HG02642 (cell line): ENCODE data around the gene ZNF516.

Experiments
- ATAC-seq: cut with Tn5 transposase; IDR thresholded peaks from one replicate; pipeline ENCODE4 v1.9.1; 2021; ENCODE audit warnings: mild to moderate bottlenecking; ENCODE audit not compliant: unreplicated experiment, poor library complexity

Gene ZNF516

GRCh38 chr18:76407681-76408080, 87.4 kb downstream of the ZNF516 start:
- no peak for ATAC-seq

- no peak for ATAC-seq
Measured at GRCh38 chr18:76406791-76407190, 88.3 kb downstream of the ZNF516 start.

- no peak for ATAC-seq
Measured at GRCh38 chr18:76405681-76406356, 89.2 kb downstream of the ZNF516 start.

- ATAC-seq: no peak
Measured at GRCh38 chr18:76405280-76405679, 89.8 kb downstream of the ZNF516 start.

- ATAC-seq: no peak
Measured at GRCh38 chr18:76404345-76404831, 90.7 kb downstream of the ZNF516 start.

GRCh38 chr18:76402026-76402990, 92.7 kb downstream of the ZNF516 start:
- no peak for ATAC-seq

GRCh38 chr18:76401498-76401897, 93.5 kb downstream of the ZNF516 start:
- no peak for ATAC-seq

- ATAC-seq: no peak
Measured at GRCh38 chr18:76399613-76400391, 95.2 kb downstream of the ZNF516 start.

GRCh38 chr18:76398896-76399612, 96.0 kb downstream of the ZNF516 start:
- ATAC-seq: peak; percentile 93

- ATAC-seq: no peak
Measured at GRCh38 chr18:76398295-76398694, 96.7 kb downstream of the ZNF516 start.

- ATAC-seq: no peak
Measured at GRCh38 chr18:76397631-76398030, 97.4 kb downstream of the ZNF516 start.

- ATAC-seq: no peak
Measured at GRCh38 chr18:76396792-76397191, 98.2 kb downstream of the ZNF516 start.

- ATAC-seq: no peak
Measured at GRCh38 chr18:76395609-76396008, 99.4 kb downstream of the ZNF516 start.

- ATAC-seq: no peak
Measured at GRCh38 chr18:76394780-76395476, 100.1 kb downstream of the ZNF516 start.

GRCh38 chr18:76392349-76392748, 102.7 kb downstream of the ZNF516 start:
- ATAC-seq: no peak

- no peak for ATAC-seq
Measured at GRCh38 chr18:76391746-76392145, 103.3 kb downstream of the ZNF516 start.

- ATAC-seq: no peak
Measured at GRCh38 chr18:76391038-76391437, 104.0 kb downstream of the ZNF516 start.

- ATAC-seq: no peak
Measured at GRCh38 chr18:76390452-76391035, 104.5 kb downstream of the ZNF516 start.

GRCh38 chr18:76389716-76390115, 105.3 kb downstream of the ZNF516 start:
- no peak for ATAC-seq
